ENCODE data around the gene RCVRN. TPM values are rescaled to one million over a fixed set of nuclear protein-coding genes. Genes with fewer than 3 reads are reported as not detected.

RCVRN gene
- polyA plus RNA-seq (2011; rRNA removed) = not detected in 2 replicates
- polyA minus RNA-seq (2011; rRNA and poly(A)+ RNA removed) = not detected in 2 replicates

DNA sequence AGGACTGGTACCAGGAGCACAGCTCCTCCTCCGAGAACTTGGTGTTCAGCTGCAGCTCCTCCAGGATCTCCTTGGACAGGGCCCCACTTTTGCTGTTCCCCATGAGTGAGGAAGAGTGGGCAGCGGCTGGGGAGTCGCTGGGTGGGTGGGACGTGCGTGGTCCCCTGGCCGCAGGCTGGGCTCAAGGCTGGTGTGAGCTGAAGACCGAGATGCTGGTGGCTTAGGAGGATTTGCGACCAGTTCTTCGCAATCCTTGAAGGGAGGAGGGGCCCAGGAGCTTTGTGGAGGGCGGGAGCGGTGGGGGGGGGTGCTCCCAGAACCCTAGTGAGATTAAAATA, at the start of gene RCVRN:
TSS of gene RCVRN (minus strand) at position 194 of the 338 bp plus-strand sequence. CDS start at position 103, 91 bp downstream.
- H3K36me3 ChIP-seq (ENCODE audit: control insufficient read depth, insufficient read depth, low read length) = no peaks in the 10 kb centered on the region
- ChIA-PET CTCF (interaction anchor here (1.0 to 1.1 kb wide), 2 partner anchors 13 to 15 kb away, joined by 3 read pairs; no protein-coding TSS in a partner anchor), POLR2A (no interaction called here)

DNA sequence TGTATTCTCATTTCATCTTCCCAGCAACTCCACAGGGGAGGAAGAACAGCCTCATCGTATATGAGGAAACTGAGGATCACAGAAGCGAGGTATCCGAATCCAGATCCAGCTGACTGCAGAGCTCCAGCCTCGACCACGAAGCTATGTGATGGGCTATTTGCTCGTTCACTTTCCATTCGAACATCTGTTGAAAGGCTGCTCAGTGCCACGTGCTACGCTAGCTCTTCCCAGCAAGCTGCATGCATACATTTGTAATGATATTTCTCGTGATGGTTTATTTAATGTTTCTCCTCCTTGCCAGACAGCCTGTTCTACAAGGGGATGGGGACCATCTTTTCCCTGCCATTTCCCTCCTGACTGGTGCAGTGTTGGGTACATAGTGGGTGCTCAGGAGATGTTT, 48.4 kb upstream of the RCVRN start:
- Histone ChIP-seq H3K36me3 (ENCODE audit: control insufficient read depth, insufficient read depth, low read length) (no peaks in the 10 kb centered on the region), H3K4me3 (ENCODE audit: low read depth, low read length) (no peak overlapping the region), H3K27me3 (ENCODE audit: control insufficient read depth, insufficient read depth, low read length) (no peaks in the 10 kb centered on the region)
- ChIA-PET POLR2A (no interaction called here), CTCF (no interaction called here)
- no peak for DNase-seq (ENCODE audit: low read depth)
- TF ChIP-seq, protein P1, sequence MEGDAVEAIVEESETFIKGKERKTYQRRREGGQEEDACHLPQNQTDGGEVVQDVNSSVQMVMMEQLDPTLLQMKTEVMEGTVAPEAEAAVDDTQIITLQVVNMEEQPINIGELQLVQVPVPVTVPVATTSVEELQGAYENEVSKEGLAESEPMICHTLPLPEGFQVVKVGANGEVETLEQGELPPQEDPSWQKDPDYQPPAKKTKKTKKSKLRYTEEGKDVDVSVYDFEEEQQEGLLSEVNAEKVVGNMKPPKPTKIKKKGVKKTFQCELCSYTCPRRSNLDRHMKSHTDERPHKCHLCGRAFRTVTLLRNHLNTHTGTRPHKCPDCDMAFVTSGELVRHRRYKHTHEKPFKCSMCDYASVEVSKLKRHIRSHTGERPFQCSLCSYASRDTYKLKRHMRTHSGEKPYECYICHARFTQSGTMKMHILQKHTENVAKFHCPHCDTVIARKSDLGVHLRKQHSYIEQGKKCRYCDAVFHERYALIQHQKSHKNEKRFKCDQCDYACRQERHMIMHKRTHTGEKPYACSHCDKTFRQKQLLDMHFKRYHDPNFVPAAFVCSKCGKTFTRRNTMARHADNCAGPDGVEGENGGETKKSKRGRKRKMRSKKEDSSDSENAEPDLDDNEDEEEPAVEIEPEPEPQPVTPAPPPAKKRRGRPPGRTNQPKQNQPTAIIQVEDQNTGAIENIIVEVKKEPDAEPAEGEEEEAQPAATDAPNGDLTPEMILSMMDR (IDR thresholded peaks at IDR 0.05; ENCODE audit: insufficient read depth, low read depth, low read length) = no peak

More for the DNA sequence above, at the start of gene RCVRN:
- Histone ChIP-seq H3K4me3 (ENCODE audit: low read depth, low read length) (no peak within 1 kb of the TSS), H3K27me3 (ENCODE audit: control insufficient read depth, insufficient read depth, low read length) (no peaks in the 10 kb centered on the region)
- DNase-seq (ENCODE audit: low read depth) = no peak
- TF ChIP-seq, protein P1 (IDR thresholded peaks at IDR 0.05; ENCODE audit: insufficient read depth, low read depth, low read length) = no peak

DNA sequence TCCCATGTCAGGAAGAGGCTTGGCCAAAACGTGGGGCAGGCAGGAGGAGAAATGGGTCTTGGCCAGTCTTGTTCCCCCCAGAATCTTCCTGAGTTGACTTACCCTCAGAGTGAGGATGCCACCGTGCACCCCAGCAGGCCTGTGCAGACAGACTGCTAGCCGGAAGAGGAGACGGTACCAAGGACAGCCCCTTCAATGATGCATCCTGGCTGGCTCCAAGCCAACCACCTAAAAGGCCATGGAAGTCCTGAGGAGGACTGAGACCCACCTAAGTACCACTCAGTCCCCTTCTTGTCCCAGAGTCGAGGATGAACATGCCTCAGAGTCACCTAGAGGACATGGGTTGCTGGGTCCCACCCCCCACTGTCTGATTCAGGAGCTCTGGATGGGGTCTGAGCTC, 46.7 kb upstream of the RCVRN start:
- H3K4me3 ChIP-seq (ENCODE audit: low read depth, low read length) = no peak overlapping the region
- CTCF ChIA-PET = interaction anchor here (1.0 kb wide), 1 partner anchor 275 kb away, joined by 3 read pairs; no protein-coding TSS in a partner anchor
- TF ChIP-seq, protein P1 (IDR thresholded peaks at IDR 0.05; ENCODE audit: insufficient read depth, low read depth, low read length) = no peak
- no peaks in the 10 kb centered on the region for H3K36me3 ChIP-seq (ENCODE audit: control insufficient read depth, insufficient read depth, low read length)
- POLR2A ChIA-PET = no interaction called here
- DNase-seq (ENCODE audit: low read depth) = no peak
- H3K27me3 ChIP-seq (ENCODE audit: control insufficient read depth, insufficient read depth, low read length) = no peaks in the 10 kb centered on the region

DNA sequence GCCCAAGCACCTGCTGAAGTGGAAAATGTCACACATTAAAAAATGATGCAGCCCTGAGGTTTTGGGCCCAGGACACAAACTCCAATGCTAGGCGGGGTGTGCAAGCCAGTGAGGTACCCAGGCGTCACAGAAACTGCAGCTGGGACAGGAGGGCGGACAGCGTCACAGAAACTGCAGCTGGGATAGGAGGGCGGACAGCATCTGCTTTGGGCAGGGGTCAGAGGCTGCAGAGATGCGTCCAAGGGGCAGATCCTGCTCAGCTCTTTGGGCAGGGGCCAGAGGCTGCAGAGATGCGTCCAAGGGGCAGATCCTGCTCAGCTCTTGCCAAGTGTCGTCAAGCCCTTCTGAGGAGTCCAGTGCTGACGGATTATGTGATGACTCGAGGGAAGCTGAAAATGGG, 43.9 kb upstream of the RCVRN start:
- no peak overlapping the region for H3K4me3 ChIP-seq (ENCODE audit: low read depth, low read length)
- no peaks in the 10 kb centered on the region for H3K36me3 ChIP-seq (ENCODE audit: control insufficient read depth, insufficient read depth, low read length)
- POLR2A ChIA-PET = no interaction called here
- CTCF ChIA-PET = no interaction called here
- DNase-seq (ENCODE audit: low read depth) = no peak
- TF ChIP-seq, protein P1 (IDR thresholded peaks at IDR 0.05; ENCODE audit: insufficient read depth, low read depth, low read length) = no peak
- no peaks in the 10 kb centered on the region for H3K27me3 ChIP-seq (ENCODE audit: control insufficient read depth, insufficient read depth, low read length)

DNA sequence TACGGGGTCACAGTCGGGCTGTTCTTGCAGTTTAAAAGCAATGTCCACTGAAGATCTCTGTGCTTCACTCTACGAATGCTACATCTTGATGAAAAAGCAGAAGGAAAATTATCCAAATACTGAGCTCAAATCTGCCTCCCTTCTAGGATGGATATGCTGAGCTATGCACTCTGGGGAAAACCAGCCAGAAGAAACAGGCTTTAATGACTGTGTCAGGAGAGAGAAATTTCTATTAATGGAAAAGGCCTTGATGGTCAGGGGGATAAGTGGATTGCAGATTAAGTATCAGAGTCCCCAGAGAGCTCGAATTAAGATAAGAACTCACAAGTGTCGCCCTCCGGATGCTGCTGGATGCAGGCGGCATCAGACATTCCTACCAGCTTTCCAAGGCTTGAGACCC, 39.6 kb upstream of the RCVRN start:
- no peaks in the 10 kb centered on the region for H3K27me3 ChIP-seq (ENCODE audit: control insufficient read depth, insufficient read depth, low read length)
- H3K36me3 ChIP-seq (ENCODE audit: control insufficient read depth, insufficient read depth, low read length) = no peaks in the 10 kb centered on the region
- TF ChIP-seq, protein P1 (IDR thresholded peaks at IDR 0.05; ENCODE audit: insufficient read depth, low read depth, low read length) = no peak
- ChIA-PET CTCF (interaction anchor here (0.8 kb wide), 1 partner anchor 15 kb away, joined by 3 read pairs; no protein-coding TSS in a partner anchor), POLR2A (no interaction called here)
- H3K4me3 ChIP-seq (ENCODE audit: low read depth, low read length) = no peak overlapping the region
- DNase-seq (ENCODE audit: low read depth) = no peak

Data from BJ (cell line).